T-helper 2 cell treated with Interferon-gamma antibody and Interleukin-4, amounts not matched to agents 100 ng/mL and 5 ng/mL, for 36 hours (primary cell): ENCODE measurements around the gene CAT. TPM values are rescaled to one million over a fixed set of nuclear protein-coding genes. Genes with fewer than 3 reads are reported as not detected.

Experiments
- intact Hi-C: fragments of 100-400 bp; cut with micrococcal nuclease; formaldehyde crosslinking; loops from one replicate; pipeline ENCODE4 v1.15.1; 2023
- total RNA-seq: library from RNA; stranded (reverse); gene quantifications from 2 replicates; pipeline ENCODE4 v1.2.3, GENCODE V29; 2022

CAT gene
- total RNA-seq, 1 donor from 2014 or later: 41.7 TPM

DNA sequence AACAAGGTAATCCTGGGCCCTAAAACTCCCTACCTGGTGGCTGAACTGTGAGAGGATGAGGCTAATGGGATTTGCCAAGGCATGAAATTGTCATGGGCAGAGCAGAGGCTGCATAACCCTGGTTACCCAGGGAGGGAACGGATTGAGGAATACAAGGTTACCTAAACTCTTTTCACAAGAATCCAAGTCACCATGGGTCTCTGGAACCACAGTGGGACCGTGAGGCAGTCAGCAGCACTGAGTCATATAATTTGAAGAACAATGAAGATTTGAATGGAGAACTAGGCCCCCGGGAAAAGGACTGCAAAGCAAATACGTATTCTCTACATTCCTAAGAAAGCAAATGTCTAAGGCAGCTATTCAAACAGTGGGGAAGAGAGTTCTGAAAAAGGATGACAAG lies 19.8 kb downstream of the CAT start:
- intact Hi-C loops: no loop called here

- intact Hi-C loops: no loop called here
These were observed 20.9 kb downstream of the CAT start for GRCh38 chr11:34459507-34460162.

- intact Hi-C loops: no loop called here
These were observed 21.5 kb downstream of the CAT start for GRCh38 chr11:34460278-34460677.

DNA sequence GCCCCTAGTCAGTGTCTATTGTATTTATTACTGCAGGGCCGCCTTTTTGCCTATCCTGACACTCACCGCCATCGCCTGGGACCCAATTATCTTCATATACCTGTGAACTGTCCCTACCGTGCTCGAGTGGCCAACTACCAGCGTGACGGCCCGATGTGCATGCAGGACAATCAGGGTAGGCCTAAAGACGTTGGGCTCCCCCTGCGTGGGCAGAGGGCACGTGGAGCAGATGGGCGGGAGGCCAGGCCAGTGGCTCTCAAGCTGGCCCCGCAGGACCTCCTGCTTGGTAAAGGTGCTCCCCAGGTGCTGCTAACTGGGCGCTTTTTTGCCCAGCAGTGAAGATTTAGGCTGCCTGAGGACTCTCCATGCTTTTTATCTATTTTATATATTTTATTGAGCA lies 22.5 kb downstream of the CAT start:
- intact Hi-C loops: no loop called here

- intact Hi-C loops: no loop called here
These were observed 25.9 kb downstream of the CAT start for GRCh38 chr11:34464591-34465051.

GRCh38 chr11:34466802-34467488 lies 28.2 kb downstream of the CAT start:
- intact Hi-C loops: no loop called here

DNA sequence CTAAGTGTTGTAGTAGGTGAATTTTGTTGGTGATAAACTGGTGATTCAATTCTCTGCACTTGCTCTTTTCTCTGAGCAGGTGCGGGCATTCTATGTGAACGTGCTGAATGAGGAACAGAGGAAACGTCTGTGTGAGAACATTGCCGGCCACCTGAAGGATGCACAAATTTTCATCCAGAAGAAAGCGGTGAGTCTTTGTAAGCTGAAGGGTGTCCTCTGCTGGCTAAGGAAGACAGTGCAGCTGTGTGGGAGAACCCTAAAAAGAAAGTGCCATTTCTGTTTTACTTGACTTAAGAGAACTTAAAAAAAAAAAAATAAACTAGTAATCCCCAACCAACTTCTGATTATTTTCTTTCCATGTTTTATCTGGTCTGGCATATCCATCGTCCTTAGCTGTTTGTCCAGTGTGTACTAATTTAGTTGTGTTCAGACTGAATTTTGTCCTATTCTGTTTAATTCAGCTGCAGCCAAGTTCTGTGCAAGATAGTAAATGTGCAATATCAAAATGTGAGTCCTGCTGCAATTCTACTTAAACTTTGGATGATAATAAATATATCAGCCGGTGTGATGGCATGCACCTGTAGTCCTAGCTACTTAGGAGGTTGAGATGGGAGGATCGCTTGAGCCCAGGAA lies 29.6 kb downstream of the CAT start:
- intact Hi-C loops: loop anchor here (1.0 kb wide), 1 partner anchor 102 kb away; no protein-coding TSS in a partner anchor

DNA sequence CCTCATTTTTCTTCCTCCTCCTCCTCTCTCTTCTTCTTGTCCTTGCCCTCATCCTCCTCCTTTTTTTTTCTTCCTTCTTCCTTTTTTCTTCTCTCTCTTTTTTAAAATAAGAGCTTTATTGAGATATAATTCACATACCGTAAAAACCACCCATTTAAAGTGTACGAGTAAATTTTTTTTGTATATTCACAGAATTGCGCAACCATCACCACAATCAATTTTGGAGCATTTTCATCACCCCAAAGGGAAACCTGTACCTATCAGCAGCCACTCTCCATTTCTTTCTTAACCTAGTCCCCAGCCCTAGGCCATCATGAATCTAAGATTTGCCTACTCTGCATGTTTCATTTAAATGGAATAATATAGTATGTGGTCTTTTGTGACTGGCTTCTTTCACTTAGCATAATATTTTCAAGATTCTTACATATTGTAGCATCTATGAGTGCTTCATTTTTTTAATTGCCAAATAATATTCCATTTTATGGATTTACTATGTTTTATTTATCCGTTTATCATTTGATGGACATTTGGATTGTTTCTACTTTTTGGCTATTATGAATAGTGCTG lies 35.0 kb downstream of the CAT start:
- intact Hi-C loops: no loop called here

GRCh38 chr11:34475656-34476055 lies 36.9 kb downstream of the CAT start:
- intact Hi-C loops: no loop called here

DNA sequence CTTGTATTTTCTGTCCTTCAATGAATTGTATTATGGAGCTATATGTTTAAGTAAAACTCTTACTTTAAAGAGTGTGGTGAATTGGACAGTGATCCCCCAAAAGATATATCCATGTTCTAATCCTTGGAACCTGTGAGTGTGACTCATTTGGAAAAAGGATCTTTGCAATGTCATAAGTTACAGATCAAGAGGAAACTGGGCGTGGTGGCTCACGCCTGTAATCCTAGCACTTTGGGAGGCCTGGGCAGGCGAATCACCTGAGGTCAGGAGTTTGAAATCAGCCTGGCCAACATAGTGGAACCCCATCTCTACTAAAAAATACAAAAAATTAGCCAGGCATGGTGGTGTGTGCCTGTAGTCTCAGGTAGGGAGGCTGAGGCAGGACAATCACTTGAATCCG lies 38.1 kb downstream of the CAT start:
- intact Hi-C loops: no loop called here

DNA sequence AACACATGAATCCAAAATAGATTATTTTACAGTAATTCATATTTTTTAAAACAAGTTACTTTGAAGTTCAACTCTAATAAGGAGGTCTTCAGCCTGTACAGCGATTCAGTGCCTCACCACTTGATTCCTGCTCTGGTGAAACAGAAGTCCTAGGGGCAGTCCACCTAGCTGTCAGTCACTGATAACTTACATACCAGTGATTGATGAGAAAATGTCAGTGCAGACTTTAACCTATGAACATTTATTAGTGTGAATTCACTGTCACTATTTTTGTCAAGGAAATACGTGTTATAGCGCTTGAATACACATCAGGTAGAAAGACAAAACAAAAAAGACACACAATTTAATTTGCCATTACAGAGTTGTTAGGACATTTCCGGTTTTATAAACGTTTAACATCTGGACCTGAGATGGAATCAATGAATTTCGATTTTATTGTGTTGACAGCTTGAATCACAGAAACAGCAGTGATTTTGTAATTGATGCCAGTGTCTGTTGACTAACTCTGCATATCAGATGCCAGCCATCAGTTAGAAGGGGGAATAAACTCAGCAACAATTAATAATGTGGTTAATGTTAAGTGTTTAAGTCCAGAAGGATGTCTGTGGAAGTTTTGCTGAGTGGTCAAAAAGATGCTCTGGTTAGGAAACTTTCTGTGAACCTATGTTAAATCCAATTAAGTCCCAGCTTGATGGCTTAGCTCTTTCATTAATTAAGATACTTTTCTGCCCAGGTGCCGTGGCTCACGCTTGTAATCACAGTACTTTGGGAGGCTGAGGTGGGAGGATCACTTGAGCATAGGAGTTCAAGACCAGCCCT lies 40.3 kb downstream of the CAT start:
- intact Hi-C loops: no loop called here

DNA sequence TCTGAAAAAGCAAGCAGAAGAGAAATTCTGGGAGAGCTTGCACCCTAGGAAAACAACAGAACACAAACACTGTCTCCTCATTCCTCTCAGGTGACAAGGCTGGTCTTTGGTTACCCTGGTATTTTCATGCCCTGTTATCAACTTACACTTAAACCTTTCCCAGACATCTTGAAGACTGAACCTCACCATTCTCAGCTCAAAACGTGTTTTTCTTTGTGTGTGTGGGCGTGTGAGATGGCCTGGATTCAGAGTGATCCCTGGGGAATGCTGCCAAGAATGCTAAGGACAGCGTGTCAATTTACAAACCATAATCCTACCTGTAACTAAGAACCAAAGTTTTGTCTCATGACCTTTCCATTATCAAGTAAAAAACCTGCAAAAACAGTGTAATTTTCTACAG lies 41.6 kb downstream of the CAT start:
- intact Hi-C loops: no loop called here

GRCh38 chr11:34481307-34481706 lies 42.6 kb downstream of the CAT start:
- intact Hi-C loops: no loop called here

GRCh38 chr11:34483106-34483874 lies 44.6 kb downstream of the CAT start:
- intact Hi-C loops: no loop called here

- intact Hi-C loops: no loop called here
These were observed 48.7 kb downstream of the CAT start for GRCh38 chr11:34487430-34487829.

GRCh38 chr11:34488855-34489557 lies 50.3 kb downstream of the CAT start:
- intact Hi-C loops: no loop called here

DNA sequence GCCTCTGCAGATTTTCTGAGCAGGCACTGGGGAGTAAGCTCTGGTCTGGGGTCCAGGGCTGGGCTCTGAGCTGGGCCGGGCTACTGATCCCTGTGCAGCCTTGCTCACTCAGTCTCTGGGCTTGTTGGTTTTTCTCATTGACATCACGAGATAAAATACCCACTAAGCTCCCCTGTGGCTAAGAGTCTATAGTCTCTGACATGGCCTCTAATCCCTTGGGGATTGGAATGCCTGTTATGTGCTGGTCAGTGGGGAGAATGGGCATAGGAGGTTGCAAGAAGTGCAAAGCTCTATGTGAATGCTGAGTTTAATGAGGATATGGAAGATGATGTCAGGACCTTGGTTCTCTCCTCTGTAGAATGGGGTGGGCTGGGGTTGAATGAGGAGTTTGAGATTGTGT lies 51.6 kb downstream of the CAT start:
- intact Hi-C loops: loop anchor here (10.0 kb wide), 3 partner anchors 126 to 636 kb away; no protein-coding TSS in a partner anchor

DNA sequence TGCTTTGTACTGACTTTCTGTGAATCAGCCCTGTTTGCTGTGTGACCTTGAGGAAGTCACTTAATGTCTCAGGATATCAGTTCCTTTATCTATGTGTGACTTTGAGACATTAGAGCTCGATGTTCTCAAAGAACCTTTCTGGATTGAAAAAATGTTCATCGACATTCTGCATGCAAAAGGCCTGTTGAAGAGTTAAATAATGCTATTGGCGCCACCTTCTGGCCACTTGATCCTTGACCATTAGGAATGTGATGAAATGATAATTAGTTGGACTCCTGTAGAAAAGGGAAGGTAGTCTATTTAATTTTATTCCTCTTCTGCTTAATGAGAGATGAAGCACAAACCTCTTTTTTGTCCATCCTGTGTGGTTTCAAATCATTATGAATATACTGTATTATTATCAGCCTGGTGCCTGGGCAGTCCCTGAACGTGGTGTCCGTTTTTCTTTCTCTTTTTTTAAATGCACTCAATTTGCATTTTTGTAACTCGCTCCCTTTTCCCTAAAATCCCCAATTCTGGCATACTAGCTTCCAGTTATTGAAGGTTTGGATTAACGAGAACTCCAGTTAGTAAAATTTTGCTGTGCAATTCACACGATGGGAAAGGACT lies 54.2 kb downstream of the CAT start:
- intact Hi-C loops: loop anchor here (2.0 to 10.0 kb wide), 4 partner anchors 128 to 684 kb away; no protein-coding TSS in a partner anchor

- intact Hi-C loops: loop anchor here (2.0 to 10.0 kb wide), 4 partner anchors 129 to 685 kb away; no protein-coding TSS in a partner anchor
These were observed 54.7 kb downstream of the CAT start for GRCh38 chr11:34493468-34493867.
